Upper lobe of left lung (tissue), 6 donors: ENCODE measurements around the gene B4GALNT2. TPM values are rescaled to one million over a fixed set of nuclear protein-coding genes. Genes with fewer than 3 reads are reported as not detected.

ENCODE experiments used
- ATAC-seq, 2 donors: fragments of 200-7000 bp; cut with Tn5 transposase; one replicate each; pipeline ENCODE4 v1.9.1; 2022; ENCODE audit warnings: mild to moderate bottlenecking in 2 of 2, moderate library complexity in 2 of 2; ENCODE audit not compliant: low FRiP score in 2 of 2
- DNase-seq, 2 donors: peaks; one replicate each; pipeline ENCODE4 v3.0.0-alpha.2; 2019 to 2020
- H3K27ac ChIP-seq, 4 donors: fragments of 200-600 bp; sonication (generic); one replicate each; pipeline ENCODE4 v1.5.1; 2016 to 2019
- H3K27me3 ChIP-seq, 4 donors: fragments of 200-600 bp; sonication (generic); one replicate each; pipeline ENCODE4 v1.5.1; 2017 to 2019
- H3K36me3 ChIP-seq, 4 donors: fragments of 200-600 bp; sonication (generic); one replicate each; pipeline ENCODE4 v1.5.1; 2016 to 2019
- H3K4me1 ChIP-seq, 4 donors: fragments of 200-600 bp; sonication (generic); one replicate each; pipeline ENCODE4 v1.5.1; 2018 to 2019
- H3K4me3 ChIP-seq, 4 donors: fragments of 200-600 bp; sonication (generic); one replicate each; pipeline ENCODE4 v1.5.1; 2017 to 2019; ENCODE audit warnings: mild to moderate bottlenecking in 2 of 4, moderate library complexity in 1 of 4
- H3K9me3 ChIP-seq, 4 donors: fragments of 200-600 bp; sonication (generic); one replicate each; pipeline ENCODE4 v1.5.1; 2018 to 2019
- CTCF ChIP-seq, 6 experiments: fragments of 450-650 bp in 4 of 6; fragments of 200-600 bp in 2 of 6; sonication (generic) in 2 of 6; IDR thresholded peaks; one replicate each; pipeline ENCODE4 v1.5.1; 2016 to 2019; ENCODE audit warnings: antibody characterized with exemption in 6 of 6
- EP300 ChIP-seq, 4 donors: sonication (generic); formaldehyde crosslinking; IDR thresholded peaks; one replicate each; pipeline ENCODE4 v1.5.1; 2017; ENCODE audit warnings: antibody characterized with exemption in 4 of 4, control low read depth in 2 of 4
- POLR2A ChIP-seq, 4 donors: fragments of 450-650 bp; IDR thresholded peaks; one replicate each; pipeline ENCODE4 v1.5.1; 2016 to 2017; ENCODE audit warnings: antibody characterized with exemption in 4 of 4, mild to moderate bottlenecking in 2 of 4
- POLR2AphosphoS5 ChIP-seq, 2 donors: sonication (generic); formaldehyde crosslinking; IDR thresholded peaks; one replicate each; pipeline ENCODE4 v1.5.1; 2017; ENCODE audit warnings: antibody characterized with exemption in 2 of 2
- WGBS, 2 donors: methylation state at CpG; one replicate each; pipeline ENCODE4 v1.1.5; 2017 to 2018; 5-methylcytosine and 5-hydroxymethylcytosine counted together
- total RNA-seq, 6 donors: library from RNA; depleted of rRNA in 4 of 6; stranded (reverse); fragments of >200 nt in 4 of 6; gene quantifications; one replicate each; pipeline versions ENCODE4 v1.1.0 to v1.2.1, GENCODE V29; 2016 to 2021
- donor health status: DM: no; HTN: no; CAD: no; lungs with moderate emphysema.
- donor health status: DM: no; HTN: yes; CAD: no; lungs with severe emphysema.

The B4GALNT2 gene
- total RNA-seq, 6 donors from 2014 or later = 0.11 to 1.0 (median 0.16) TPM

GRCh38 chr17:49148171-49148570, 15.6 kb downstream of the B4GALNT2 start:
- Histone ChIP-seq H3K27me3 (no peaks in the 10 kb centered on the region), H3K9me3 (no peaks in the 10 kb centered on the region)
- no peak for DNase-seq

GRCh38 chr17:49151996-49152395, 19.4 kb downstream of the B4GALNT2 start:
- TF ChIP-seq POLR2A (IDR thresholded peaks at IDR 0.05) (no peak), CTCF (IDR thresholded peaks at IDR 0.05) (no peak), EP300 (IDR thresholded peaks at IDR 0.05) (no peak), POLR2AphosphoS5 (IDR thresholded peaks at IDR 0.05) (no peak)
- Histone ChIP-seq H3K4me1 (no peaks in the 10 kb centered on the region), H3K27ac (no peak overlapping the region), H3K27me3 (no peaks in the 10 kb centered on the region), H3K9me3 (no peaks in the 10 kb centered on the region), H3K36me3 (no peaks in the 10 kb centered on the region), H3K4me3 (no peak overlapping the region)
- DNase-seq (no peak), ATAC-seq (no peak)
- WGBS, 2 donors = 77 to 78% methylated on average over 4 of the region's 4 CpGs

More at GRCh38 chr17:49148171-49148570, 15.6 kb downstream of the B4GALNT2 start:
- Histone ChIP-seq H3K4me3 (no peak overlapping the region), H3K27ac (no peak overlapping the region), H3K4me1 (no peaks in the 10 kb centered on the region), H3K36me3 (no peaks in the 10 kb centered on the region)
- WGBS, 2 donors = 82 to 88% methylated on average over 6 of the region's 6 CpGs
- ATAC-seq = no peak
- TF ChIP-seq CTCF (IDR thresholded peaks at IDR 0.05) (no peak), EP300 (IDR thresholded peaks at IDR 0.05) (no peak), POLR2A (IDR thresholded peaks at IDR 0.05) (no peak), POLR2AphosphoS5 (IDR thresholded peaks at IDR 0.05) (no peak)

GRCh38 chr17:49156256-49156655, 23.7 kb downstream of the B4GALNT2 start:
- DNase-seq = no peak
- Histone ChIP-seq H3K4me1 (no peaks in the 10 kb centered on the region), H3K27me3 (no peaks in the 10 kb centered on the region), H3K4me3 (no peak overlapping the region), H3K27ac (no peak overlapping the region), H3K9me3 (no peaks in the 10 kb centered on the region), H3K36me3 (no peaks in the 10 kb centered on the region)
- no peak for TF ChIP-seq EP300 (IDR thresholded peaks at IDR 0.05)
- no peak for TF ChIP-seq CTCF (IDR thresholded peaks at IDR 0.05)
- TF ChIP-seq POLR2AphosphoS5 (IDR thresholded peaks at IDR 0.05) = no peak
- no peak for TF ChIP-seq POLR2A (IDR thresholded peaks at IDR 0.05)
- 57 to 58% methylated on average over 11 of the region's 11 CpGs for whole genome bisulfite sequencing, 2 donors
- no peak for ATAC-seq

GRCh38 chr17:49157784-49158183, 25.2 kb downstream of the B4GALNT2 start:
- H3K4me1 ChIP-seq = no peaks in the 10 kb centered on the region
- 61 to 65% methylated on average over 8 of the region's 8 CpGs for WGBS, 2 donors
- DNase-seq (no peak), ATAC-seq (no peak)
- H3K9me3 ChIP-seq = no peaks in the 10 kb centered on the region
- H3K4me3 ChIP-seq = no peak overlapping the region
- no peaks in the 10 kb centered on the region for H3K36me3 ChIP-seq
- H3K27ac ChIP-seq = no peak overlapping the region
- no peak for TF ChIP-seq POLR2A (IDR thresholded peaks at IDR 0.05)
- no peak for TF ChIP-seq EP300 (IDR thresholded peaks at IDR 0.05)
- no peak for TF ChIP-seq POLR2AphosphoS5 (IDR thresholded peaks at IDR 0.05)
- TF ChIP-seq CTCF (IDR thresholded peaks at IDR 0.05) = no peak
- no peaks in the 10 kb centered on the region for H3K27me3 ChIP-seq

GRCh38 chr17:49162866-49163265, 30.3 kb downstream of the B4GALNT2 start:
- H3K36me3 ChIP-seq = no peaks in the 10 kb centered on the region
- H3K27me3 ChIP-seq = no peaks in the 10 kb centered on the region
- H3K4me3 ChIP-seq = no peak overlapping the region
- TF ChIP-seq POLR2AphosphoS5 (IDR thresholded peaks at IDR 0.05) = no peak
- TF ChIP-seq CTCF (IDR thresholded peaks at IDR 0.05) = no peak
- no peak for TF ChIP-seq POLR2A (IDR thresholded peaks at IDR 0.05)
- no peak for TF ChIP-seq EP300 (IDR thresholded peaks at IDR 0.05)
- no peaks in the 10 kb centered on the region for H3K9me3 ChIP-seq
- H3K27ac ChIP-seq = no peak overlapping the region
- WGBS, 2 donors = 71 to 80% methylated on average over 4 of the region's 4 CpGs
- DNase-seq = no peak
- ATAC-seq = no peak
- H3K4me1 ChIP-seq = no peaks in the 10 kb centered on the region
